Ecto neural progenitor cell (in vitro differentiated cells): ENCODE results near the gene KIF3A.
"Not testable (repeated sequence)": the region's sequence is repeated elsewhere in the genome, so short reads cannot be mapped to it uniquely, and the experiment has no call there.

Experiments
- DNase-seq: peaks from one replicate; pipeline ENCODE4 v3.0.0-alpha.2; 2018; ENCODE audit warnings: low spot score

The KIF3A gene

GRCh38 chr5:132718544-132719312 is 18.6 kb downstream of the KIF3A start:
- no peak for DNase-seq

- no peak for DNase-seq
Measured at GRCh38 chr5:132714456-132715307, 22.7 kb downstream of the KIF3A start.

- no peak for DNase-seq
Measured at GRCh38 chr5:132708645-132709044, 28.7 kb downstream of the KIF3A start.

- no peak for DNase-seq
Measured at GRCh38 chr5:132704875-132705274, 32.5 kb downstream of the KIF3A start.

- DNase-seq: no peak
Measured at GRCh38 chr5:132695956-132696355, 41.4 kb downstream of the KIF3A start.

GRCh38 chr5:132692632-132692967 is 44.7 kb downstream of the KIF3A start:
- no peak for DNase-seq

GRCh38 chr5:132691755-132692631 is 45.4 kb downstream of the KIF3A start:
- DNase-seq: not testable (repeated sequence)

- DNase-seq: no peak
Measured at GRCh38 chr5:132690156-132690555, 47.2 kb downstream of the KIF3A start.

- DNase-seq: no peak
Measured at GRCh38 chr5:132689513-132689912, 47.8 kb downstream of the KIF3A start.

GRCh38 chr5:132688536-132689339 is 48.6 kb downstream of the KIF3A start:
- DNase-seq: no peak

- DNase-seq: no peak
Measured at GRCh38 chr5:132687995-132688394, 49.4 kb downstream of the KIF3A start.

GRCh38 chr5:132686193-132686592 is 51.2 kb downstream of the KIF3A start:
- no peak for DNase-seq

GRCh38 chr5:132684922-132685720 is 52.2 kb downstream of the KIF3A start:
- no peak for DNase-seq

GRCh38 chr5:132684491-132684890 is 52.9 kb downstream of the KIF3A start:
- no peak for DNase-seq

GRCh38 chr5:132681983-132682382 is 55.4 kb downstream of the KIF3A start:
- no peak for DNase-seq

- no peak for DNase-seq
Measured at GRCh38 chr5:132681476-132681831, 55.9 kb downstream of the KIF3A start.

GRCh38 chr5:132680780-132681475 is 56.4 kb downstream of the KIF3A start:
- no peak for DNase-seq

- no peak for DNase-seq
Measured at GRCh38 chr5:132679717-132680380, 57.5 kb downstream of the KIF3A start.

- DNase-seq: no peak
Measured at GRCh38 chr5:132679166-132679565, 58.2 kb downstream of the KIF3A start.

- DNase-seq: no peak
Measured at GRCh38 chr5:132678735-132679134, 58.6 kb downstream of the KIF3A start.
